BLaER1 (cell line): ENCODE data around the gene TTC23.

Experiments used
- H3K27ac ChIP-seq: shearing (Covaris generic); formaldehyde crosslinking; 2 replicates; pipeline ENCODE4 v1.8.1; 2022
- H3K27me3 ChIP-seq: shearing (Covaris generic); formaldehyde crosslinking; 2 replicates; pipeline ENCODE4 v1.8.1; 2022
- H3K36me3 ChIP-seq: shearing (Covaris generic); formaldehyde crosslinking; 2 replicates; pipeline ENCODE4 v1.8.1; 2022
- H3K4me1 ChIP-seq: shearing (Covaris generic); formaldehyde crosslinking; 2 replicates; pipeline ENCODE4 v1.8.1; 2022
- H3K4me2 ChIP-seq: shearing (Covaris generic); formaldehyde crosslinking; 2 replicates; pipeline ENCODE4 v1.8.1; 2022
- H3K4me3 ChIP-seq: shearing (Covaris generic); formaldehyde crosslinking; 2 replicates; pipeline ENCODE4 v1.8.1; 2022
- H3K9ac ChIP-seq: shearing (Covaris generic); formaldehyde crosslinking; 2 replicates; pipeline ENCODE4 v1.8.1; 2022
- H3K9me3 ChIP-seq: shearing (Covaris generic); formaldehyde crosslinking; 2 replicates; pipeline ENCODE4 v1.8.1; 2022
- H4K20me1 ChIP-seq: shearing (Covaris generic); formaldehyde crosslinking; 2 replicates; pipeline ENCODE4 v1.8.1; 2022
- Cebpa-rat ChIP-seq: shearing (Covaris generic); IDR thresholded peaks from 2 replicates; pipeline ENCODE4 v1.8.1; 2022

Gene TTC23

DNA sequence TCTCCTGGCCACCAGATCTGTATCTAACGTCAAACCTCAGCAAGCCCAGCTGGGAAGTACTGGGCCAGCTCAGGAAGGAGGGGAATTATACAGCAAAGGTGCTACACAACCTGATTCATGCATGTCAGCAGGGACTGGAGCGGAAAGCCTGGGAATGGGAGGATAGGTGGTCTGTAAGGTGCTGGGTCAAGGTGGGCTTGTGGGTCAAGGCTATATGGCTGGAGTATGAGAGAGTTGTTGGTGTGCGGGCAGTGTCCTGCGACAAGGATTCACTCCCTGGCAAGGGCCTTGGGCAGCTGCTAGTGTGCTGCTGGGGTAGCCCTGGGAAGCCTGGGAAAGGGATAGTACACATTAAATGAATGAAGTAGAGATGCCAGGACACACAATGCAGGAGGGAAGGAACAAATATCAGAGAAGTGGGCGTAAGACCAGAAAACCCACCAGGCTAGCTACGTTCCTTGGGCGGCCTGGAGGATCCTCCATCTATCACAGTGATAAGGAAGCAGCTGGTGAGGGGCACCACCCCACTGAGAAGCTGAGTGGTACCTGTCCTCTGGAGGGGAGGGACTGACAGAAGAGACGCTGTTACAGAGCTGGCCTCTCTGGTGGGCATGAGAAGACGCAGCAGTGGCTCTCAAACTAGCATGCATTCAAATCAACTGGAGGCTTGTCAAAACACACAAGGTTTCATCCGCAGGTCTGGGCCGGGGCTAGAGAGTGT lies 153.0 kb downstream of the TTC23 start:
- H3K4me3 ChIP-seq = no peak overlapping the region
- H3K4me1 ChIP-seq = peaks cover 24% of the 10 kb centered on the region
- H3K27ac ChIP-seq = no peak overlapping the region
- no peak overlapping the region for H3K9ac ChIP-seq
- no peaks in the 10 kb centered on the region for H4K20me1 ChIP-seq
- H3K36me3 ChIP-seq = no peaks in the 10 kb centered on the region
- H3K9me3 ChIP-seq = no peaks in the 10 kb centered on the region
- H3K27me3 ChIP-seq = peaks cover 10% of the 10 kb centered on the region
- no peak overlapping the region for H3K4me2 ChIP-seq
- TF ChIP-seq Cebpa-rat = no peak

GRCh38 chr15:99095626-99096025 lies 153.8 kb downstream of the TTC23 start:
- Histone ChIP-seq H3K4me1 (peaks cover 30% of the 10 kb centered on the region), H3K4me3 (no peak overlapping the region), H3K4me2 (no peak overlapping the region), H4K20me1 (no peaks in the 10 kb centered on the region), H3K9me3 (no peaks in the 10 kb centered on the region), H3K9ac (no peak overlapping the region), H3K27me3 (peaks cover 10% of the 10 kb centered on the region), H3K36me3 (no peaks in the 10 kb centered on the region), H3K27ac (no peak overlapping the region)
- no peak for TF ChIP-seq Cebpa-rat

GRCh38 chr15:99092554-99093172 lies 156.7 kb downstream of the TTC23 start:
- TF ChIP-seq Cebpa-rat = no peak
- no peak overlapping the region for H3K4me2 ChIP-seq
- H3K36me3 ChIP-seq = no peaks in the 10 kb centered on the region
- no peaks in the 10 kb centered on the region for H3K9me3 ChIP-seq
- H3K27ac ChIP-seq = no peak overlapping the region
- H3K4me3 ChIP-seq = no peak overlapping the region
- H3K9ac ChIP-seq = no peak overlapping the region
- H3K4me1 ChIP-seq = peaks cover 34% of the 10 kb centered on the region
- no peaks in the 10 kb centered on the region for H4K20me1 ChIP-seq
- no peaks in the 10 kb centered on the region for H3K27me3 ChIP-seq

DNA sequence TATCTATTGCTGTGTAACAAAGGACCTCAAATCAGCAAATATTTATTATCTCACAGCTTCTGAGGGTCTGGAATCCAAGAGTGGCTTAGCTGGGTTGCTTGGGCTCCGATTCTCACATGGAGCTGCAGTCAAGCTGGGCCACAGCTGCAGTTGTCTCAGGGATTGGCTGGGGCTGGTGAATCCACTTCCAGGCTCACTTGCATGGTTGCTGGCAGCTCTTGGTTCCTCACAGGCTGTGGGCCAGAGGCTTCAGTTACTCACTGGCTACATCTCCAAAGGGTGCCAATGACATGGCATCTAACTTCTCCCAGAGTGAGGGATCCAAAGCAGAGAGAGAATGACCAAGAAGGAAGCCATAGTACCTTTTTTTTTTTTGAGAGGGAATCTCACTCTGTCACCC lies 158.4 kb downstream of the TTC23 start:
- peak overlapping the region; percentile 74 for H3K4me2 ChIP-seq
- H3K4me3 ChIP-seq = no peak overlapping the region
- no peak for TF ChIP-seq Cebpa-rat
- no peaks in the 10 kb centered on the region for H3K9me3 ChIP-seq
- H3K27me3 ChIP-seq = no peaks in the 10 kb centered on the region
- H4K20me1 ChIP-seq = no peaks in the 10 kb centered on the region
- peak overlapping the region; percentile 36 for H3K27ac ChIP-seq
- no peaks in the 10 kb centered on the region for H3K36me3 ChIP-seq
- H3K9ac ChIP-seq = no peak overlapping the region
- H3K4me1 ChIP-seq = peaks cover 34% of the 10 kb centered on the region

DNA sequence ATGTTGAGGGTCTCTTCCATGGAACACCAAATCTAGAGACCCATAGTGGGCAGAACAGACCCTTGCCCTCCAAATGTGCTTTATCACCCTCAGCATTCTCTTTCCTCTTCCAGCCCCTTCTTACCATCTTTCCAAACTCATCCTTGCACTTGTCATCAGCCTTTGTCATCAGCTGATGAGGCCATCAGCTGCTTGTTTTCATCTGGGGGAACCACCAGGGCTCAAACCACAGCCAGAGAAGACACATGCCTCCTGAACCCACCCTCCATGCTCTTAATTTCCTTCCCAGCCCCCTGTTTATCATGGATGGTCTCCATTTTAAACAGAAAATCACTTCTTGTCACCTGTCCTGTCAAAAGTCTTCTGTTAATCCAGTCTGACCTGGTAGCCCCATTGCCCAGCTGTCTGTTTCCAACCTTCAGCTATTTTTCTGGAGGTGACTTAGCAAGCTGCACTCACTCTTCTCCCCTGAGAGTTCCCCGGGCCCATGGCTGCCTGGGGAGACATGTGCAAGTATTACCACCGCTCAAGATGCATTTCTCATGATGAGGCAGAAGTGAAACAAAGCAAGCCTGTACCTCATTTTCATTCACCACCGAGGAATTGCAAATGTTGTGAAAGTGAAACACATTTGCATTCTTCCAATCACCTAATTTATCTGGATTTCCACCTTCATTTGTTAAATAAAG lies 159.2 kb downstream of the TTC23 start:
- Histone ChIP-seq H3K27me3 (no peaks in the 10 kb centered on the region), H3K4me2 (peak overlapping the region; percentile 74)

DNA sequence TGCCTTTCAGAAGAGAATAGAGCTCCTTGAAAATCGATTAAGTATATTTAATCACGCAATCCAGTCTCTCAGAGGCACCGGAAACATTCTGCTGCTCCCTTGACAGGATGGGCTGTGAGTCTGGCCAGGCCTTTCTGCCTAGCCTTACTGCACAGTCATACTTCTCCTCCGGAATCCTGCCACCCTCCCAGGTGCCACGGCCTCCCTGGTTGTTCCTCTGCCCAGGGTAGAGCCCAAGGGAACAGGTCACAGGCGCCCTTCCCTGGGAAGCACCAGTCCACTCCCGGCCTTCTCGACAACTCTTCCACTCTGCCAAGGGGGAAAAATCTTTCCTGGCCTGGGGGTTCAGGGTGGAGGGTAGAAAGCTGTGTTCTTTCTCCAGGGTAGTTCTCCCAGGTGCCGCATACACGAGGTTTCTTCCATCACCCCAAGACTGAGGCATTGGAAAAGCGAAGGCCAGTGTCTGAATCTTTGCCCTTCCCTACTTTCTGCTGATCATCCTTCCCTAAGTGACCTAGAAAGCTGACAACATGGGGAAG lies 161.9 kb downstream of the TTC23 start:
- Histone ChIP-seq H3K4me1 (peaks cover 25% of the 10 kb centered on the region), H3K27me3 (no peaks in the 10 kb centered on the region), H3K4me2 (no peak overlapping the region), H3K27ac (no peak overlapping the region), H3K9me3 (0 out of 2 replicates have a peak, but pooled peaks cover 5% of the 10 kb centered on the region), H3K4me3 (no peak overlapping the region), H3K36me3 (no peaks in the 10 kb centered on the region), H3K9ac (no peak overlapping the region), H4K20me1 (no peaks in the 10 kb centered on the region)
- no peak for TF ChIP-seq Cebpa-rat

More for the DNA sequence above, 159.2 kb downstream of the TTC23 start:
- no peaks in the 10 kb centered on the region for H3K36me3 ChIP-seq
- H4K20me1 ChIP-seq = no peaks in the 10 kb centered on the region
- H3K4me3 ChIP-seq = no peak overlapping the region
- TF ChIP-seq Cebpa-rat = no peak
- H3K9me3 ChIP-seq = no peaks in the 10 kb centered on the region
- peaks cover 34% of the 10 kb centered on the region for H3K4me1 ChIP-seq
- H3K9ac ChIP-seq = peak overlapping the region; percentile 40
- H3K27ac ChIP-seq = peak overlapping the region; percentile 36; the same call in 1 of the 2 replicates

DNA sequence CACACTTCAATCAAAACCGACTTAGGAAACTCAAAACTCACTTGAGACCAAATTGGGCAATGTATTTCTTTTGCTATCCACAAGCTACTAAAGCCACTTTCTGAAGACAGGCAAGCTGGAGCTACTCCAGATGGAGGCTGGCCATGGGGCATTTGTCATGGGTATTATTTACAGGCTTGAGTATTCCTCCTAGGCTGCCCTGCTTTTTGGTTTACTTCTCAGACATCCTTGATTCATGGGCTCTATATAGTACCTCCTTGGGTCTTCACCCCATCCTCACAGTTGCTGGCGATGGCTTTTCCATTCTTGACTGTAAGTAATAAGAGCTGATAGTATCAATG lies 163.1 kb downstream of the TTC23 start:
- Histone ChIP-seq H3K4me3 (no peak overlapping the region), H3K27ac (no peak overlapping the region), H3K9ac (no peak overlapping the region), H3K27me3 (no peaks in the 10 kb centered on the region), H3K4me2 (no peak overlapping the region), H3K4me1 (peaks cover 19% of the 10 kb centered on the region), H3K9me3 (0 out of 2 replicates have a peak, but pooled peaks cover 5% of the 10 kb centered on the region), H4K20me1 (no peaks in the 10 kb centered on the region), H3K36me3 (no peaks in the 10 kb centered on the region)
- no peak for TF ChIP-seq Cebpa-rat
